GM12891 (cell line): Measurements from ENCODE around the gene PABPC4L.

Experiments used
- PAX5 ChIP-seq: IDR thresholded peaks from 2 replicates; pipeline ENCODE4 v1.6.1; 2011; ENCODE audit warnings: low read length, moderate library complexity, mild to moderate bottlenecking; ENCODE audit not compliant: insufficient read depth, severe bottlenecking
- POLR2A ChIP-seq: IDR thresholded peaks from 2 replicates; pipeline ENCODE4 v1.6.1; 2011; ENCODE audit warnings: low read depth, low read length, control low read depth
- POLR2AphosphoS5 ChIP-seq: IDR thresholded peaks from 2 replicates; pipeline ENCODE4 v1.6.1; 2011; ENCODE audit warnings: low read depth, low read length, control low read depth
- POU2F2 ChIP-seq: IDR thresholded peaks from 2 replicates; pipeline ENCODE4 v1.6.1; 2011; ENCODE audit warnings: low read depth, mild to moderate bottlenecking, control low read depth, low read length, moderate library complexity
- SPI1 ChIP-seq: IDR thresholded peaks from 2 replicates; pipeline ENCODE4 v1.6.1; 2011; ENCODE audit warnings: low read depth, low read length, control low read depth
- TAF1 ChIP-seq: IDR thresholded peaks from 2 replicates; pipeline ENCODE4 v1.6.1; 2011; ENCODE audit warnings: low read depth, low read length, control low read depth

GRCh38 chr4:134147941-134148340 lies 53.6 kb downstream of the PABPC4L start:
- TF ChIP-seq POLR2AphosphoS5 = no peak
- no peak for TF ChIP-seq POLR2A
- TF ChIP-seq PAX5 = no peak
- TF ChIP-seq TAF1 = no peak
- no peak for TF ChIP-seq SPI1
- TF ChIP-seq POU2F2 = no peak
